Effector CD8-positive, alpha-beta T cell (primary cell): ENCODE measurements around the gene MED17.
"Not testable (repeated sequence)": the region's sequence is repeated elsewhere in the genome, so short reads cannot be mapped to it uniquely, and the experiment has no call there.

Source experiments
- DNase-seq: peaks from one replicate; lab custom pipeline; 2025; lab: John Stamatoyannopoulos, UW

The MED17 gene

DNA sequence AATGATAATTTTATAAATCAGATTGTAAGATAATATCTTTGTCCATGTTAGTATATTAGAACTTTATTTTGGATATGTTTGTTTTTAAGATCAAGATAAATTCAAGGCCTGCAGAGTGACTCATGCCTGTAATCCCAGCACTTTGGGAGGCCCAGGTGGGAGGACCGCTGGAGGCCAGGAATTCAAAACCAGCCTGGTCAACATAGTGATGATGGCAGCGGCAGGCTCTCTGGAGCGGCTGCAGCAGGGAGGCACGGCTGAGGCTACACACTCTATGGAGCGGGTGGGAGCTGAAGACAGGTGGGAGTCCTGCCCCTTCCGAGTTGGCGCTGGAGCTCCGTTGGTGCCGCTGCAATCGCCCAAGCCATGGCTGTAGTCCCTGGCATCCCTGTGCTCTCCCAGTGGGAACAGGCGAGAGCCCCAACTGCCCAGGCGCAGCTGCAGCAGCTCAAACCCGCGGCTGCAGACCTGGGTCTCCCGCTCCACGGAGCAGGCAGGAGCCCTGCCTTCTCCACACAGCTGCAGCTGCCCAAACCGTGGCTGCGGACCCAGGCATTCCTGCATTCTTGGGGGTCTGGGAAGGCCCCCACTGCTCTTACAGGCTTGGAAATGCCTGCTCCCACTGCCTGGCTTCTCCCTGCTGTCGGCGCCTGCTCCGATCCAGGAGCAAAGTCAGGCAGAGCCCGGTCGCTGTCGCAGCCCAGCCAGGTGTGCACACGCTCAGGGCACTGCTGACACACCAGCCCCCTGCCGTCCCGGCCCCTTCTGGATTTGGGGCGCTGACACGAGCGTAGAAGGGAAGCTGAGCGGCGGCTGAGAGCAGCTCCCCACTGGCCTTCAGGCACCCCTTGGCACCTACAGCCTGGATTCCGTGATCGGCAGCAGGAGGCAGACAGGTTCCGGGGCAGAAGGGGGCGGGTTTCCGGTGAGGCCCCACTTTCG is 25.9 kb upstream of the MED17 start:
- DNase-seq: no peak

DNA sequence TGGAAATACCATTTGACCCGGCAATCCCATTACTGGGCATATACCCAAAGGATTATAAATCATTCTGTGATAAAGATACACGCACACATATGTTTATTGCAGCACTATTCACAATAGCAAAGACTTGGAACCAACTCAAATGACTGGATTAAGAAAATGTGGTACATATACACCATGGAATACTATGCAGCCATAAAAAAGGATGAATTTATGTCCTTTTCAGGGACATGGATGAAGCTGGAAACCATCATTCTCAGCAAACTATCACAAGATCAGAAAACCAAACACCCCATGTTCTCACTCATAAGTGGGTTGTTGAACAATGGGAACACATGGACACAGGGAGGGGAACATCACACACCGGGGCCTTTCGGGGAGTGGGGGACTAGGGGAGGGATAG is 25.0 kb upstream of the MED17 start:
- DNase-seq: not testable (repeated sequence)

DNA sequence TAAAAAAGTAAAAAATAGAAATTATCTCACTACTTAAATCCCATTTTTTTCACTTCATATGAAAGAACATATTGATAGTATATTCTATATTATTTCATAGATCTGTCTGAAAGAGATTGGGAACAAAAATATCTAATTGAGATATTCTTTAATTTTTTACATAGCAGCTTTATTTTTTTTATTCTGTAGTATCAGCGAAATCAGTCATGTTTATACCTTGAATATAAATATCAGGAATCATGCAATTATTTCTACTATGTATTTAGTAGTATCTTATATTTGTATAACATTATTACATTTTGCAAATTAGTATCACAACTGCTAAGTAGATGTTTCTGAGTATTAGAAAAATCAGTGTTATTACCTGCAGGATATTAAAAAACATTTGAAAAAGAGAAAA is 22.2 kb upstream of the MED17 start:
- DNase-seq: no peak

DNA sequence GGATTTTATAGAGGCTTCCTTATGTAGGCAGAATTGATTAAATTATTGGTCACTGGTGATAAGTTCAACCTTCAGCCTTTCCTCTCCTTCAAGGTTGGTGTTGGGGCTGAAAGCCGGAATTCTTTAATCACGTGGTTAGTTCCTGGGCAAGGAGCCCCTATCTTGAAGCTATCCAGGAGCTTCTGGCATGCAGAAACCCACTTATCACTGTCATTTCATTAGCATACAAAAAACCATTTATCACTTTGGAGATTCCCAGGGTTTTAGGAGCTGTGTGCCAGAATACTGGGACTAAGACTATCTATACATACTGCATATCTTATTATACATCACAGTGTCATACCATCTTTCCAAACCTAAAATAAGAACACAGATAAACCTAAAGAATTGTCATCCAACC is 18.5 kb upstream of the MED17 start:
- no peak for DNase-seq

DNA sequence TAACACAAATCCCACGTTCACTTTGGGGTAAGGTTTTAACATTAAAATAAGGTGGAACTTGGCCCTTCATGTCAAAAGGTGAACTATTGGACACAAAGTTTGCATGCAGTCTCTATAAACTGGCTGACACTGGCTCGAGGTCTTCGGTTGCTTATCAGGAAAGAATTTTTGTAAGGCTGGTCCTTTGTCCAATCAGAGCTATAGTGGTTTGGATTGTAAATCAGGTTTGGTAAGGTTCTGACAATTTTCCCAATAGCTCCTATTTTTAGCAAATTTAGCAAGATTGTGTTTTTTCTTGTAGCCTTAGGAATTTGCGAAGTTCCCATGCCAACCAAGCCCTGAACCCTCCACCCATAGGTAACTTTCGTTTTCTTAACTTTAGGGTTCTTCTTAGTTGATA is 17.6 kb upstream of the MED17 start:
- DNase-seq: no peak

DNA sequence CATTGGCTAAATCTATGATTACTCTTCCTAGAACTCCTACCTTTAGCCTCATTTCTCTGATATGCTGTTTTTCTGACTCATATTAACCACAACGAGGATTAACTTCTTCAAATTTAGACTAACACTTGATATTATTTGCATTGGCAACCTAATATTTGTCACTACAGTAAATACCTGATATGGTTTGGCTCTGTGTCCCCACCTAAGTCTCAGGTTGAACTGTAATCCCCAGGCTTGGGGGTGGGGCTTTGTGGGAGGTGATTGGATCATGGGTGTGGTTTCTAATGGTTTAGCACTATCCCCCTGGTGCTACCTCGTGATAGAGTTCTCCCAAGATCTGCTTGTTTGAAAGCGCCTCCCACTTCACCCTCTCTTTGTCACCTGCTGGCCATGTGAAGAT is 17.1 kb upstream of the MED17 start:
- no peak for DNase-seq

DNA sequence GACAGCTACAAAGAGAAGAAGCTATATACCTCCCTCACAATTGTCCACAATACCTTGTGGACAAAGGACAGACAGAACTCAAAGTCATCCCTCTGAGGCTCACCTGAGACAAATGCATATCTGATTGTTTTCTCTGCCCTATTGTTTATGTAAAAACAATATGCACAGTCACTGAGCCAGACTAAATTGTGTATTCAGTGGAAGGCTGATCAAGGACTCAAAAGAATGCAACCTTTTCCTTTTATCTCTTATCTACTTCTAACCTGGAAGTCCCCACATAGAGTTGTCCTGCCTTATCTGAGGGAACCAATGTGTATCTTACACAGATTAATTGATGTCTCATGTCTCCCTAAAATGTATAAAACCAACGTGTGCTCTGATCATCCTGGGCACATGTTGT is 13.9 kb upstream of the MED17 start:
- no peak for DNase-seq

DNA sequence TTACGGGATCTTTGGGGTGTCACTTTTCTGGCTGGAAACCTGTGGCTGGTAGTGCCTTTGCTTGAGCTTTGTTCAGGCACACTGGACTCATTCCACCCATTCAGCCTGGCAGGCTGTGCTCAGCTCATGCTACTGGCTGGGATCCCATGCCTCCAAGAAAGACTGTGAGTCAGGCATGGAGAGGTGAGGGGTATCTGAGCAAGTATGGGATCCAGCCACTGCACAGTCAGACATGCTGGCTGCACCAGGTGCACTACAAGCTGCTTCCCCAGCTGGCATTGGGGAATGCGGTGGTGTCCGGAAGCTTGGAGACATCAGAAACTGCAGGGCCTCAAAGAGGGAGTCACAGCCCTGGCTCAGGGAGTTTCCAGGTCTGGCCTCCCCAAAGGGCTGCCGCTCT is 12.0 kb upstream of the MED17 start:
- no peak for DNase-seq

DNA sequence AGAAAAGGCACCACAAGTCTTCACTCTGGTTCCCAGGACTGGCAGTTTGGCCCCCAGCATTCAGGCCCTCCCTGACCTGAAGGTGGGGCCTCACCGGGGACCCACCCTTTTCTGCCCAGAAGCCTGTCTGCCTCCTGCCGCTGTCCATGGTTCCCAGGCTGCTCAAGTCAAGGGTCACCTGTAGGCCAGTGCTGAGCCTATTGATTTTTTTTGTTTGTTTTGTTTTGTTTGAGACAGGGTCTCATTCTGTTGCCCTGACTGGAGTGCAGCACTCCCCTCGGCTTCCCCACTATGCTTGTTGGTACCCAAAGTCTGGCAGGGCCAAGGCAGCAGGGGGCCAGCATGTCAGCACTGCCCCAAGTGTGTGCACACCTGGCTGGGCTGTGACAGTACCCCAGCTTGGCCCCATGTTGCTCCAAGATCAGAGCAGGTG is 11.0 kb upstream of the MED17 start:
- DNase-seq: no peak

DNA sequence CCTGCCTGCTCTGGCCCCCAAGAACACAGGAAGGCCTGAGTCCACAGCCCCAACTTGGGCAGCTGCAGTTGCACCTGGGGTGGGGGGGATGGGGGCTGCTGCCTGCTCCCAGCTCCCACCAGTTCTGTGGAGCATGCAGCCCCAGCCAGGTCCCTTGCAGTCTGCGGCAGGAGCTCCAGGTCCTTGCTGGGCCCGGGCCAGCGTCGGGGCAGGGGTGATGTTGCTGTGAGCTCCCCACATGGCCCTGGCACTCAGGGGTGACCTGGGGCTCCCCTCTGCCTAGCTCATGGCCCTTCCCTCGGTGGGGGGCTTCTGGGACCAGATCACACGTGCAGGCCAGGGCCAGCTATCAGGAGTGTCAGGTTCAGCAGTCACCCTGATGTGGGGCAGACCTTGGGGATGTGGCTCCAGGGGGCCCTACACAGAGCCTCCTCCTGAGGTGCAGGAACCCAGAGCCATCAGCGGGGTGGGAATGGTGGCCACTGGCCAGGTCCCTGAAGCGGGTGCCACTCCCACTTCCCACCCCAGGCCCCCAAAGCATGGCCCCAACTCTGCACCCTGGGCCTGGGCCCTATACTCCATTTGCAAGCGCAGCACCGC is 10.4 kb upstream of the MED17 start:
- DNase-seq: no peak

DNA sequence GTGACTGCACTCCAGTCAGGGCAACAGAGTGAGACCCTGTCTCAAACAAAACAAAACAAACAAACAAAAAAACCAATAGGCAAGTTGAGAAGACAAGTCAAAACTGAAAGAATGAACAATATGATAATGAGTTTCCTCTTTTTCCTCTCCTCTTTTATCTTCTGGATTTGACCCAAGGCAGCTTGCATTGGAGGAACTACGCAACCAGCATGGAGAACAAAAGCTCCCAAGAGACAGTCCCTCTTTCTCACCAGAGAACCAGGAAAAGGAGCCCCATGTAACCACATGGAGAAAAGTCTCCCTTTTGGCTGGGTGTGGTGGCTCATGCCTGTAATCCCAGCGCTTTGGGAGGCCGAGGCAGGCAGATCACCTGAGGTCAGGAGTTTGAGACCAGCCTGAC is 9.5 kb upstream of the MED17 start:
- DNase-seq: not testable (repeated sequence)

DNA sequence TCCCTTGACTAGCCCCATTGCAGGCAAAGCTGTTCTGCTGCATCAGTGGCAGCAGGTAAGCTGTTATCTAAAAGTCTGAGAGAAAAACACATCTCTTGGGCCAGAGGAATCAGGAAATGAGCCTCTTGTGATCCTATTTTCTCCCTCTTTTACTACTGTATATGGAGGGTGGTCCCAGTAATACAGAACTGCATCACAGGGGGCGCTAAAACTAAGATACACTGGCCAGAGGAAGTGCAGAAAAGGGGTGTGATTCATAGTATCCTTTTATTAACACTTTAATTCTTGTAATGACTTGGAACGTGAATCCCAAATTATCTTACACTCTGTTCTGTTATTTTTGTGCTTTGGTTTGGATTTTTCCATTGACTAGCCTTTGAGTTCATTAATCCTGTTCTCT is 8.8 kb upstream of the MED17 start:
- no peak for DNase-seq

DNA sequence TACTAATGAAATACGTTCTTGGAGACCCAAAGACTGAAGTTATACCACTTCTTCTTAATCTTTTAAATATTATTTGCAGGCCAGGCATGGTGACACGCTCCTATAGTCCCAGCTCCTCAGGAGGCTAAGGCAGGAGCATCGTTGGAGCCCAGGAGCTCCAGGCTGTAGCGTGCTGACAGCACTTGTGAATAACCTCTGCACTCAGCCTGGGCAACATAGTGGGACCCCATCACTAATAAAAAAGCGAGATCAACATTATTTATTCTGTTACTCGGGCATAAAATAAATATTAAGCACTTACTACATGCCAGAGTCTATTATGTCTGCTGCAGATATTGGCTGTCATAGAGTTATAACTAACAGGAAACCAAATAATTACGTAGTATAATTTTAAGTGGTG is 720 bp upstream of the MED17 start:
- no peak for DNase-seq

DNA sequence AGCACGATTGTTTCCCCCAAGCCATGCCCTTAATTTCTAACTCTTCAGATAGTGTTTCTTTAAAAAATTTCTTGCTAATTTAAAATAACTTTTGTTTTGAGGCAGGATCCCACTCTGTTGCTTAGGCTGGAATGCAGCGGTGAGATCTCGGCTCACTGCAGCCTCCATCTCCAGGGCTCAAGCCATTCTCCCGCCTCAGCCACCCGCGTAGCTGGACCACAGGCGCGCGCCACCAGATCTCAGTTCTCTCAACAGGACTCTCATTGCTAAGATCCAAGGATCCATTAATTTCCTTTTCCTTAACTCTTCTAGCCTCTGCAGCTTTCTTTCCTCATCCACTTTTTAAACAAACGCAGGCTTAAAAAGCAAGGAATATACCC is 327 bp upstream of the MED17 start:
- DNase-seq: no peak

DNA sequence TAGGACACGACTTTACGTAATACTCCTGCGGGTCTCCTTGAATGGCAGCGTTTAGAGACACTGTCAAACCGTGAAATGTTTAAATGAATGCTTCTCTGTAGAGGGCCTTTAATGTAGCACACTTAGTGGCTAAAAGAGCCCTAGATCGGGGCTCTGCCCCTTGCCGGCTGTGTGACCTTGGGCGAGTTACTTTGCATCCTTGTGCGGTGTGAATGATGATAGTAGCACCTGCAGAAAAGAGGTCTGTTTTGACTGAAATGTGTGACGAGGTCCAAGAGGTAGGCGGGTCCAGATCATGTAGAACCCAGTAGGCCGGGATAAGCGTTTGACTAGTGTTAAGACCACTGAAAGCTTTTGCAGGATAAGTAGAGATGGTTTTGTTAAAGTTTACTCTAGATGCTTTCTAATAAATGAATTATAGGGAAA is 866 bp downstream of the MED17 start:
- DNase-seq: no peak

DNA sequence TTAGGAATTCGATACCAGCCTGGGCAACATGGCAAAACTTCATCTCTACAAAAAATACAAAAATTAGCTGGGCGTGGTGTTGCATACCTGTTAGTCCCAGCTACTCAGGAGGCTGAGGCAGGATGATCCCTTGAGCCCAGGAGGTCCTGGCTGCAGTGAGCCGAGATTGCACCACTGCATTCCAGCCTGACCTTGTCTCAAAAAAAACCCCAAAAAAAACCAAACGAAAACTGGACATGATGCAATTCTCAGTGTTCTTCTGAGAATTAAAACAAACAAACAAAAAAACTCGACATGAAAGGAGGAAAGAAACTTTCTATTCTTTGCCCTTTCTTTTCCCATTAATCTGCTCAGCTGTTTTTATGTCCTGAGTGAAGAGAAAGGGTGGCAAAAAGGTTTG is 7.4 kb downstream of the MED17 start:
- no peak for DNase-seq

DNA sequence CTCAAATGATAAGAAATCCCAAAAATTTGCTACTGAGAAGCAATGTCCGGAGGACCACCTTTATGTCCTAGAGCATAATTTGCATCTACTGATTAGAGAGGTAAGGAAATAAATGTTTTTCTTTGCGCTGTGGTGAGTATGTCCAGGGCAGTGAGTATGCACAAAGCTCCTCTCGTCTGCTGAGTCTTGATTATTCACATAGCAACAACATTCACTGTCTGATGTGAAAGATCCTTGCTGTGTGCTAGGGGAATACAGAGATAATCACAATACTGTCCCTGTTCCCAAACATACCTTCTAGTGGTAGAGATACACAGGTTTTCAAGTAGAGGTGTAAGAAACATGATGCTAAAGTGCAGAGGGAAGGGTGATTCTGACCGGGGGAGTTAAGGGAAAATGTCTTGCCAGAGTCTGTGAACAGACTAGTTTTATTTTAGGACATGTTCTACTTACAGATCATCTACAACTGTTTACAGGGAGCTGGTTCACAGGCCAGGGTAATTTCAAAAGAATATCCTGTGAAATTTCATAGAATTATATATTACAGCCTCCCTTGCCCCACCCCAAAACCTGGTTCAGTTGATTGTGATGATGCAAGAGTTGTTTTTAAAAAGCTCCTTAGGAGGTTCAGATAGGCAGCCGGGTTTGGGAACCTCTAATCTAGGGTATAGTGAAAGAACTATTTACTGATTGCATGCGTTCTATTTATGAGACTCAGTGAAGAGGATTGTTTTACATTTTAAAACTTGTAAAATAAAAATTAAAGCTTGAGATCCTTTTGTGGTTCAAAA is 12.6 kb downstream of the MED17 start:
- no peak for DNase-seq

DNA sequence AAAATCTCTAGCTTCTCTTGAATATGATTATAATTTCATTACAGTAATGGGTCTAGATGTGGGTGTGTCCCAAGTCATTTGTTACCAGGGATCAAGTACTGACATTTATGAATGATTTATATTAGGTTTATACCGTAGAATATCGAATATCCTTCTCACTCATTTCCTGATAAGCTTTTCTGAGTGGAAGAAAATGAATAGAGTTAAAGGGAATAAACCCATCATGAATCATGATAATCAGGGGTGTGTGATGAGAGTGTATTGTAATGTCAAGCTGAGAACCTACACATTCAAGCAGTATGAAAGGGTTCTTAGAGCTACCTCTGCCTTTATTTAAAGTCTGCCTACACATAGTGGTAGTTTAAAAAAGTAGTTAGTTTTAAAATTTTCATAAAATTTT is 17.3 kb downstream of the MED17 start:
- no peak for DNase-seq

DNA sequence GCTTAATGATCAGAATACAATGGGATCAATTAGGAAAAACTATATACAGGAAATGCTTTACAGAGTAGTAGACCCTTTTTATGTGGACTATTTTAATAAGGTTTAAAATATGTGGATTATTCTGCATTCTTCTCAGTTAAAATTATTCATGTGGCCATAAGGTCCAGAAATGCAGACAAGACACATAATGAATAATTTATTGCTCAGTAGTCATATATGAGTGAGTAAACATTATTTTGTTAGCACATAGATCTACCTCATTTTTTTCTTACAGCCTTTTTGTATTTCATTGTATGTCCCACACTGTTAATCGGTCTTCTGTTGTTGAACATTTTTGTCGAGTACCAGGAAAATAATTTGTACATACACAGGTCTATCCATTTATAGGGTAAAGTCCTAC is 20.8 kb downstream of the MED17 start:
- no peak for DNase-seq

DNA sequence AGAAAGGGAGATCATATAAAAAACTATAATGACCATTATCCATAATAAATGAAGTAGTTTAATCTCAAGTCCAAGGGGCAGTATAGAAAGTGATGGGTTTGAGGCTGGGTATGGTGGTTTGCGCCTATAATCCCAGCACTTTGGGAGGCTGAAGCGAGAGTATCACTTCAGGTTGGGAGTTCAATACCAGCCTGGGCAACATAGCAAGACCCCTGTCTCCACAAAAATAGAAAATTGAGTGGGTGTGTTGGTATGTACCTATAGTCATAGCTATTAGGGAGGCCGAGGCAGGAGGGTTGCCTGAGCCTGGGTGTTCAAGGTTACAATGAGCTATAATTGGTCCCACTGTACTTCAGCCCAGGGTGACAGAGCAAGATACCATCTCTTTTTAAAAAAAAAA is 23.9 kb downstream of the MED17 start:
- no peak for DNase-seq

DNA sequence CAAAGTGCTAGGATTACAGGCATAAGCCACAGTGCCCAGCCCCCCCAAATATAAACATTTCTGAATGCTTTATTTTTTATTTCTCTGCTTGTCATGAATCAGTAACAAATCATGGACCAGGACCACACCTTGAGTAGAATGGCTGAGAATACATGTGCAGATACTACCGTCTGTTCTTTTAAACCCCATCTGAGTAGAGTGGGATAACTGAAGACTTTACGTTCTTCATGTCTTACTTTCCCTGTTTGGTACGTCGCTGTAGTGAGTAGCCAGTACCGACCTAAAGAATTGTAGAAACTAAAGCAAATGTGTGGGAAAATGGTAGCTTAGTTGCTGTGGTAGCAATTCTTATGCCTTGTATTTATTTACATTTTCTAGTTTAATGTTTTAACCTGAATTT is 29.9 kb downstream of the MED17 start:
- DNase-seq: no peak

DNA sequence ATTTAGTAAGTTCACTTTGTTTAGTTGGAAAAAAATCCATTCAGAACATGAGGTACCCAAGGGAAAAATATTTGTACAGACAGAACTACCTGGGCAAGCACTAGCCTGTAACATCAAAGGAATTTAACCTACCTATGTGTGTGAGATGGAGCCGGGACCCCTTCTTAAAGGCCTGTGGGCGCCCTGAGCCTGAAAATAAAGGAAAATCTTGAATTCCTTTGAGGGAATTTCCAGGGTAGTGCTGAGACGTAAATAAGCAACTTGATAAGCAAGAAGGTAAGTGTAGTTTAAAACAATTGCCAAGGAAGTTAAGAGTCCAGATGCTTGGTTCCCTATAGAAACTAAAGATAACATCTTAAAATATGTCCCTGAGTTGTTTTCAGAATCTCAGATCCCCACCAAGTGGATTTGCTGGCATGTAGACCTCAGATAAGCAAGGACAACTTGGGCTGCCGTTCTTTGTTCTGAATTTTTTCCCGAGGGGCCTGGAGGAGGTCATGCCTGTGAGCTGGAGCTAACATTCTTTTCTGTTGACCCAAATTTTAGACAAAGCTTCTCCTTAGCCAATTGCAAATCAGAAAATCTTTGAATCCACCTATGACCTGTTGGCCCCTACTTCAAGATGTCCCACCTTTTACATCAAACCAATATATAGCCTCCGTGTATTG is 31.0 kb downstream of the MED17 start:
- DNase-seq: no peak
